ENCODE measurements around the gene RAB39A. TPM values are rescaled to one million over a fixed set of nuclear protein-coding genes. Genes with fewer than 3 reads are reported as not detected.

RAB39A gene
- total RNA-seq, 1 donor from 2014 or later, result not detected

- FAIRE-seq, result no peak
- Histone ChIP-seq H3K36me3 (ENCODE audit: control insufficient read depth, insufficient read depth, low read length) (no peaks in the 10 kb centered on the region), H3K4me3 (ENCODE audit: low read depth, low read length) (no peak overlapping the region), H3K27me3 (ENCODE audit: control insufficient read depth, insufficient read depth, low read length) (no peaks in the 10 kb centered on the region)
- DNase-seq (ENCODE audit: low read depth), result no peak
- TF ChIP-seq CTCF (IDR thresholded peaks at IDR 0.05; ENCODE audit: insufficient read depth, low read length, severe bottlenecking), result no peak
These were observed 41.0 kb downstream of the RAB39A start for GRCh38 chr11:107969219-107969618.

- FAIRE-seq (no peak), DNase-seq (ENCODE audit: low read depth) (no peak)
- no peaks in the 10 kb centered on the region for H3K27me3 ChIP-seq (ENCODE audit: control insufficient read depth, insufficient read depth, low read length)
- no peak for TF ChIP-seq CTCF (IDR thresholded peaks at IDR 0.05; ENCODE audit: insufficient read depth, low read length, severe bottlenecking)
- no peak overlapping the region for H3K4me3 ChIP-seq (ENCODE audit: low read depth, low read length)
- H3K36me3 ChIP-seq (ENCODE audit: control insufficient read depth, insufficient read depth, low read length), result no peaks in the 10 kb centered on the region
These were observed 41.8 kb downstream of the RAB39A start for GRCh38 chr11:107970049-107970448.

GRCh38 chr11:107973641-107974040, 45.4 kb downstream of the RAB39A start:
- DNase-seq (ENCODE audit: low read depth), result no peak
- FAIRE-seq, result peak; percentile 47
- no peak for TF ChIP-seq CTCF (IDR thresholded peaks at IDR 0.05; ENCODE audit: insufficient read depth, low read length, severe bottlenecking)

GRCh38 chr11:107988397-107989158, 60.3 kb downstream of the RAB39A start:
- TF ChIP-seq CTCF (IDR thresholded peaks at IDR 0.05; ENCODE audit: insufficient read depth, low read length, severe bottlenecking), result no peak
- Histone ChIP-seq H3K36me3 (ENCODE audit: control insufficient read depth, insufficient read depth, low read length) (no peaks in the 10 kb centered on the region), H3K4me3 (ENCODE audit: low read depth, low read length) (no peak overlapping the region), H3K27me3 (ENCODE audit: control insufficient read depth, insufficient read depth, low read length) (no peaks in the 10 kb centered on the region)
- FAIRE-seq, result peak; percentile 79
- peak; percentile 68 for DNase-seq (ENCODE audit: low read depth)

More at GRCh38 chr11:107973641-107974040, 45.4 kb downstream of the RAB39A start:
- Histone ChIP-seq H3K27me3 (ENCODE audit: control insufficient read depth, insufficient read depth, low read length) (no peaks in the 10 kb centered on the region), H3K36me3 (ENCODE audit: control insufficient read depth, insufficient read depth, low read length) (no peaks in the 10 kb centered on the region), H3K4me3 (ENCODE audit: low read depth, low read length) (no peak overlapping the region)

- DNase-seq (ENCODE audit: low read depth) (no peak), FAIRE-seq (no peak)
- Histone ChIP-seq H3K4me3 (ENCODE audit: low read depth, low read length) (no peak overlapping the region), H3K27me3 (ENCODE audit: control insufficient read depth, insufficient read depth, low read length) (no peaks in the 10 kb centered on the region), H3K36me3 (ENCODE audit: control insufficient read depth, insufficient read depth, low read length) (no peaks in the 10 kb centered on the region)
- no peak for TF ChIP-seq CTCF (IDR thresholded peaks at IDR 0.05; ENCODE audit: insufficient read depth, low read length, severe bottlenecking)
These were observed 63.7 kb downstream of the RAB39A start for GRCh38 chr11:107991868-107992414.
